ENCODE results near the gene PTPRE. TPM values are rescaled to one million over a fixed set of nuclear protein-coding genes. Genes with fewer than 3 reads are reported as not detected.

PTPRE gene
- total and polyA plus RNA-seq, 2 donors from 2014 or later = 1.1 to 25.7 TPM

DNA sequence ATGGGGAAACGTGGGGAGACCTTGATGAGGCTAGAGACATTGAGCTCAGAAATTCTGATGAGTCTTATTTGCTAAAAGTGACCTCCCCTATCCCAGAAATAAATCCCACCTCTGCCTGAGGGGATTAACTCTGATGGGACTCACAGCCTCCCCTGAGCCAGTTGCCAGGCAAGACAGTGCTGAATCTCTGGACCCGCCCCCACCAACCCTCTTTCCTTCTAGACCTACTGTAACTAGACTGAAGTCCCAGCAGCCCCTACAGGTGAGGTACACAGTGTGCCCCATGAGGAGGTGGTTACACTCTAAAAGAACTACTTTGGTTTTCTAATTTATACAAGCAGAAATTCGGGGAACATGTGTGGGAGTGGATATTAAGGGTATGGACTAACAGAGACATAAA is 42.9 kb downstream of the PTPRE start:
- peaks cover 0 to 2% (median 0%) of the 10 kb centered on the region in 3 donors for H3K4me1 ChIP-seq (ENCODE audit: control insufficient read depth in 2 of 3, insufficient read depth in 2 of 3, low read depth in 1 of 3, low read length in 3 of 3)
- intact Hi-C loops (cut with DNase I) = no loop called here
- H3K9me3 ChIP-seq (ENCODE audit: control insufficient read depth in 2 of 3, insufficient read depth in 1 of 3, low read length in 3 of 3) = no peaks in the 10 kb centered on the region
- TF ChIP-seq, protein P1, sequence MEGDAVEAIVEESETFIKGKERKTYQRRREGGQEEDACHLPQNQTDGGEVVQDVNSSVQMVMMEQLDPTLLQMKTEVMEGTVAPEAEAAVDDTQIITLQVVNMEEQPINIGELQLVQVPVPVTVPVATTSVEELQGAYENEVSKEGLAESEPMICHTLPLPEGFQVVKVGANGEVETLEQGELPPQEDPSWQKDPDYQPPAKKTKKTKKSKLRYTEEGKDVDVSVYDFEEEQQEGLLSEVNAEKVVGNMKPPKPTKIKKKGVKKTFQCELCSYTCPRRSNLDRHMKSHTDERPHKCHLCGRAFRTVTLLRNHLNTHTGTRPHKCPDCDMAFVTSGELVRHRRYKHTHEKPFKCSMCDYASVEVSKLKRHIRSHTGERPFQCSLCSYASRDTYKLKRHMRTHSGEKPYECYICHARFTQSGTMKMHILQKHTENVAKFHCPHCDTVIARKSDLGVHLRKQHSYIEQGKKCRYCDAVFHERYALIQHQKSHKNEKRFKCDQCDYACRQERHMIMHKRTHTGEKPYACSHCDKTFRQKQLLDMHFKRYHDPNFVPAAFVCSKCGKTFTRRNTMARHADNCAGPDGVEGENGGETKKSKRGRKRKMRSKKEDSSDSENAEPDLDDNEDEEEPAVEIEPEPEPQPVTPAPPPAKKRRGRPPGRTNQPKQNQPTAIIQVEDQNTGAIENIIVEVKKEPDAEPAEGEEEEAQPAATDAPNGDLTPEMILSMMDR (IDR thresholded peaks at IDR 0.05; ENCODE audit: borderline replicate concordance, extremely low read depth, insufficient read depth) = no peak
- H3K4me3 ChIP-seq (ENCODE audit: low read length in 3 of 3) = no peak overlapping the region
- H3K27me3 ChIP-seq (ENCODE audit: control insufficient read depth, insufficient read depth, low read length) = no peaks in the 10 kb centered on the region
- no peaks in the 10 kb centered on the region for H3K36me3 ChIP-seq (ENCODE audit: control insufficient read depth in 2 of 3, insufficient read depth in 3 of 3, low read length in 3 of 3)
- H3K27ac ChIP-seq (ENCODE audit: low read depth in 2 of 2, low read length in 2 of 2) = no peak overlapping the region
- no peak for DNase-seq
- FAIRE-seq = no peak
- H3K9ac ChIP-seq (ENCODE audit: low read length in 3 of 3) = no peak overlapping the region

DNA sequence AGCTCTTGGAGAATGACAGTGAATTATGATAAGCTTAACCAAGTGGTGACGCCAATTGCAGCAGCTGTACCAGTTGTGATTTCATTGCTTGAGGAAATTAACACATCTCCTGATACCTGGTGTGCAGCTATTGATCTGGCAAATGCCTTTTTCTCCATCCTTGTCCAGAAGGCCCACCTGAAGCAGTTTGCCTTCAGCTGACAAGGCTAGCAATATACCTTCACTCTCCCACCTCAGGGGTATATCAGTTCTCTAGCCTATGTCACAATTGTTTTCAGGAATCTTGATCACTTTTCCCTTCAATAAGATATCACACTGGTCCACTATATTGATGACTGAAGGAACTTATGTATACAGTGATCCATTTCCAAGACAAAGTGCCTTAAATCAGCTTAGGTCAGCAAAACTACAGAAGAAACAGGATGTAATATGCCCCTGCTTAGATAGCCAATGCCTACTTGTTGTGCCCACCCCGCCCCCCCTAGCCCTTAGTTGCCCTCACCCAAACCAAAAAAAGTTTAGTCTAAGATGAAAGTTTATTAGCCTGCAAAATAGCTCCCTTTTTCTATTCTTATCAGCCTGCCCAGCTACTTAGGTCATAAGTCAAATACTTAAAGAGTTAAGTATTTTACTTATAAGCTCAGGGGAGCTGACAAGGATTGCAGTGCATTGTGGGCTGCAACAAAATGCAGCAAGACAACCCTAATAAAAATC is 45.1 kb downstream of the PTPRE start:
- DNase-seq (no peak), FAIRE-seq (no peak)
- H3K4me1 ChIP-seq (ENCODE audit: control insufficient read depth in 2 of 3, insufficient read depth in 2 of 3, low read depth in 1 of 3, low read length in 3 of 3) = no peaks in the 10 kb centered on the region
- no peaks in the 10 kb centered on the region for H3K36me3 ChIP-seq (ENCODE audit: control insufficient read depth in 2 of 3, insufficient read depth in 3 of 3, low read length in 3 of 3)
- H3K27ac ChIP-seq (ENCODE audit: low read depth in 2 of 2, low read length in 2 of 2) = no peak overlapping the region
- TF ChIP-seq, protein P1 (IDR thresholded peaks at IDR 0.05; ENCODE audit: borderline replicate concordance, extremely low read depth, insufficient read depth) = no peak
- H3K9ac ChIP-seq (ENCODE audit: low read length in 3 of 3) = no peak overlapping the region
- intact Hi-C loops (cut with DNase I) = no loop called here
- H3K4me3 ChIP-seq (ENCODE audit: low read length in 3 of 3) = no peak overlapping the region
- no peaks in the 10 kb centered on the region for H3K9me3 ChIP-seq (ENCODE audit: control insufficient read depth in 2 of 3, insufficient read depth in 1 of 3, low read length in 3 of 3)
- H3K27me3 ChIP-seq (ENCODE audit: control insufficient read depth, insufficient read depth, low read length) = no peaks in the 10 kb centered on the region

DNA sequence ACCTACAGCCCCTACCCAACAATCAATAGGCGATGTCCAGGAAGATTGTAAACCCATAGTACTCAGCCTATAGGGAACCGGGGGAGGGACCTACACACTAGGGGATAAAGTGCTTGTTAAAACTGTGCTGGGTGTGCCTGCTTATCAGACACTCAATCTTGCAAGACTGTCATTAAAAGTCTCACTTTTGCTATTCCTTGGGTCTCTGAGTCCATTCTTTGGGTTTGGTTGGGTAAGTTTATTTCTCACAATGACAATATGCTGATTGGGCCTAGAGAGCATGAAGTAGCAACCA is 45.6 kb downstream of the PTPRE start:
- H3K4me3 ChIP-seq (ENCODE audit: low read length in 3 of 3) = no peak overlapping the region
- no peaks in the 10 kb centered on the region for H3K9me3 ChIP-seq (ENCODE audit: control insufficient read depth in 2 of 3, insufficient read depth in 1 of 3, low read length in 3 of 3)
- H3K27ac ChIP-seq (ENCODE audit: low read depth in 2 of 2, low read length in 2 of 2) = no peak overlapping the region
- TF ChIP-seq, protein P1 (IDR thresholded peaks at IDR 0.05; ENCODE audit: borderline replicate concordance, extremely low read depth, insufficient read depth) = no peak
- FAIRE-seq (no peak), DNase-seq (no peak)
- intact Hi-C loops (cut with DNase I) = no loop called here
- no peak overlapping the region for H3K9ac ChIP-seq (ENCODE audit: low read length in 3 of 3)
- H3K36me3 ChIP-seq (ENCODE audit: control insufficient read depth in 2 of 3, insufficient read depth in 3 of 3, low read length in 3 of 3) = no peaks in the 10 kb centered on the region
- H3K27me3 ChIP-seq (ENCODE audit: control insufficient read depth, insufficient read depth, low read length) = no peaks in the 10 kb centered on the region
- H3K4me1 ChIP-seq (ENCODE audit: control insufficient read depth in 2 of 3, insufficient read depth in 2 of 3, low read depth in 1 of 3, low read length in 3 of 3) = no peaks in the 10 kb centered on the region

DNA sequence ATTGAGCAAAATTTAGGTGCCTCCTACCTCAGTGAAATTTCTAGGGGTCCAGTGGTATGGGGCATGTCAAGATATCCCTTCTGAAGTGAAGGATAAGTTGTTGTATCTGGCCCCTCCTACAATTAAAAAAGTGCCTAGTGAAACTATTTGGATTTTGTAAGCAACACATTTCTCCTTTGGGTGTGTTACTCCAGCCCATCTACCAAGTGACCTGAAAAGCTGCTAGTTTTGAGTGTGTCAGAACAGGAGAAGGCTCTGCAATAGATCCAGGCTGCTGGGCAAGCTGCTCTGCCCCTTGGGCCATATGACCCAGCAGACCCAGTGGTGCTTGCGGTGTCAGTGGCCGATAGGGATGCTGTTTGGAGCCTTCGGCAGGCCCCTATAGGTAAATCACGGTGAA is 46.0 kb downstream of the PTPRE start:
- Histone ChIP-seq H3K4me1 (ENCODE audit: control insufficient read depth in 2 of 3, insufficient read depth in 2 of 3, low read depth in 1 of 3, low read length in 3 of 3) (no peaks in the 10 kb centered on the region), H3K9ac (ENCODE audit: low read length in 3 of 3) (no peak overlapping the region), H3K27me3 (ENCODE audit: control insufficient read depth, insufficient read depth, low read length) (no peaks in the 10 kb centered on the region), H3K4me3 (ENCODE audit: low read length in 3 of 3) (no peak overlapping the region), H3K27ac (ENCODE audit: low read depth in 2 of 2, low read length in 2 of 2) (no peak overlapping the region), H3K36me3 (ENCODE audit: control insufficient read depth in 2 of 3, insufficient read depth in 3 of 3, low read length in 3 of 3) (no peaks in the 10 kb centered on the region), H3K9me3 (ENCODE audit: control insufficient read depth in 2 of 3, insufficient read depth in 1 of 3, low read length in 3 of 3) (no peaks in the 10 kb centered on the region)
- TF ChIP-seq, protein P1 (IDR thresholded peaks at IDR 0.05; ENCODE audit: borderline replicate concordance, extremely low read depth, insufficient read depth) = no peak
- no peak for FAIRE-seq
- DNase-seq = no peak
- intact Hi-C loops (cut with DNase I) = no loop called here
